NT2/D1 (cell line): Measurements from ENCODE around the gene NPTXR.

ENCODE experiments used
- YY1 ChIP-seq: IDR thresholded peaks from 2 replicates; pipeline ENCODE4 v1.6.1; 2011; ENCODE audit not compliant: insufficient read length, insufficient read depth
- ZNF274 ChIP-seq: IDR thresholded peaks from 2 replicates; pipeline ENCODE4 v1.6.1; 2011; ENCODE audit warnings: mild to moderate bottlenecking, low read depth, low read length

GRCh38 chr22:38820020-38820419 lies 23.8 kb downstream of the NPTXR start:
- TF ChIP-seq YY1 (no peak), ZNF274 (no peak)
